K562 (cell line): ENCODE data around the gene TARBP2. TPM values are rescaled to one million over a fixed set of nuclear protein-coding genes. Genes with fewer than 3 reads are reported as not detected.

Experiments used
- ASH1L ChIP-seq: fragments of 450-650 bp; IDR thresholded peaks from 2 replicates; pipeline ENCODE4 v1.6.1; 2018; ENCODE audit warnings: borderline replicate concordance, mild to moderate bottlenecking, low read depth; ENCODE audit not compliant: partially characterized antibody
- ATF6 ChIP-seq: sonication (generic); formaldehyde crosslinking; IDR thresholded peaks from 2 replicates; pipeline ENCODE4 v1.4.0; 2020; ENCODE audit warnings: mild to moderate bottlenecking, missing genetic modification reagents
- BRD9 ChIP-seq: fragments of 450-650 bp; IDR thresholded peaks from 2 replicates; pipeline ENCODE4 v1.6.1; 2018; ENCODE audit warnings: low read depth; ENCODE audit not compliant: partially characterized antibody
- ESRRA ChIP-seq: fragments of 450-650 bp; IDR thresholded peaks from 2 replicates; pipeline ENCODE4 v1.6.1; 2014; ENCODE audit warnings: low read depth, mild to moderate bottlenecking, moderate library complexity, borderline replicate concordance
- FOXM1 ChIP-seq, 2 experiments: fragments of 450-650 bp in 1 of 2; sonication (generic) in 1 of 2; formaldehyde crosslinking in 1 of 2; IDR thresholded peaks; 2 replicates each; pipeline versions ENCODE4 v1.6.1 to v1.9.0; 2017 to 2022; ENCODE audit warnings: low read depth in 2 of 2, mild to moderate bottlenecking in 2 of 2, missing genetic modification reagents in 1 of 2, moderate library complexity in 1 of 2
- HCFC1 ChIP-seq: IDR thresholded peaks from 2 replicates; pipeline ENCODE4 v1.6.1; 2012; ENCODE audit warnings: low read depth, low read length, improper control_type of control experiment
- HIVEP1 ChIP-seq: fragments of 250-450 bp; sonication (Bioruptor Pico); IDR thresholded peaks from 2 replicates; pipeline ENCODE4 v1.4.0; 2020; ENCODE audit warnings: mild to moderate bottlenecking
- KLF13 ChIP-seq: fragments of 450-650 bp; IDR thresholded peaks from 2 replicates; pipeline ENCODE4 v1.6.1; 2016; ENCODE audit warnings: missing genetic modification characterization, low read depth, mild to moderate bottlenecking, missing compliant biosample characterization, moderate library complexity, borderline replicate concordance
- MAZ ChIP-seq, 2 experiments: fragments of 450-650 bp in 1 of 2; sonication (generic) in 1 of 2; formaldehyde crosslinking; IDR thresholded peaks in 1 of 2; conservative IDR thresholded peaks in 1 of 2; 2 replicates each; pipeline versions ENCODE4 v1.4.0 to v1.5.0; 2020; ENCODE audit warnings: mild to moderate bottlenecking in 1 of 2, missing genetic modification reagents in 1 of 2
- POLR2G ChIP-seq: fragments of 200-400 bp; formaldehyde crosslinking; IDR thresholded peaks from 2 replicates; pipeline ENCODE4 v1.6.1; 2017; ENCODE audit warnings: low read depth, mild to moderate bottlenecking, antibody characterized with exemption, low read length, moderate library complexity
- RBFOX2 ChIP-seq: fragments of 200-400 bp; formaldehyde crosslinking; IDR thresholded peaks from 2 replicates; pipeline ENCODE4 v1.6.1; 2017; ENCODE audit warnings: low read depth, mild to moderate bottlenecking, low read length, moderate library complexity
- SFPQ ChIP-seq: fragments of 200-400 bp; formaldehyde crosslinking; IDR thresholded peaks from 2 replicates; pipeline ENCODE4 v1.6.1; 2017; ENCODE audit warnings: mild to moderate bottlenecking, low read depth, low read length, moderate library complexity
- SNIP1 ChIP-seq: fragments of 450-650 bp; IDR thresholded peaks from 2 replicates; pipeline ENCODE4 v1.7.1; 2017; ENCODE audit warnings: low read depth, mild to moderate bottlenecking
- SUPT5H ChIP-seq: fragments of 450-650 bp; IDR thresholded peaks from 2 replicates; pipeline ENCODE4 v1.6.1; 2016
- TEAD1 ChIP-seq, 2 experiments: fragments of 450-650 bp in 1 of 2; sonication (generic) in 1 of 2; formaldehyde crosslinking; IDR thresholded peaks; 2 replicates each; pipeline versions ENCODE4 v1.4.0 to v1.8.0; 2020 to 2022; ENCODE audit warnings: mild to moderate bottlenecking in 2 of 2, missing genetic modification reagents in 1 of 2
- THRAP3 ChIP-seq: fragments of 450-650 bp; IDR thresholded peaks from 2 replicates; pipeline ENCODE4 v1.6.1; 2016; ENCODE audit warnings: mild to moderate bottlenecking, inconsistent platforms, borderline replicate concordance
- THRB ChIP-seq: fragments of 450-650 bp; formaldehyde crosslinking; conservative IDR thresholded peaks from 2 replicates; pipeline ENCODE4 v1.4.0; 2022; ENCODE audit warnings: mild to moderate bottlenecking, missing genetic modification characterization
- TSC22D4 ChIP-seq: fragments of 450-650 bp; IDR thresholded peaks from 2 replicates; pipeline ENCODE4 v1.6.1; 2016; ENCODE audit warnings: missing genetic modification characterization, missing biosample characterization, control low read depth
- ZFP1 ChIP-seq: fragments of 450-650 bp; formaldehyde crosslinking; IDR thresholded peaks from 2 replicates; pipeline ENCODE4 v1.4.0; 2020; ENCODE audit warnings: mild to moderate bottlenecking, mixed read lengths
- ZFX ChIP-seq: sonication (generic); formaldehyde crosslinking; IDR thresholded peaks from 2 replicates; pipeline ENCODE4 v1.8.0; 2022; ENCODE audit warnings: mild to moderate bottlenecking, missing genetic modification reagents, moderate library complexity
- ZNF431 ChIP-seq: sonication (generic); formaldehyde crosslinking; IDR thresholded peaks from 2 replicates; pipeline ENCODE4 v1.8.0; 2022; ENCODE audit warnings: mild to moderate bottlenecking, missing genetic modification reagents
- polyA plus RNA-seq, 8 experiments: library from polyadenylated mRNA; depleted of rRNA in 4 of 8; stranded (reverse) in 5 of 8; unstranded in 3 of 8; fragments of >200 nt; fragmentation: Nextera tagmentation in 2 of 8; fragmentation: Illumina TruSeq in 1 of 8; extraction: Ambion mirVana in 2 of 8; extraction: Trizol in 1 of 8; gene quantifications; 2 replicates each; pipeline versions ENCODE4 v1.2.1 to v1.2.3, GENCODE V29; 2011 to 2014; ENCODE audit warnings: inconsistent platforms in 1 of 8, missing spikeins in 1 of 8
- total RNA-seq, 7 experiments: library from RNA; depleted of rRNA in 6 of 7; stranded (reverse); fragments of >200 nt in 6 of 7; fragmentation: Illumina TruSeq in 2 of 7; extraction: Trizol in 2 of 7; gene quantifications; 2 replicates each; pipeline versions ENCODE4 v1.2.1 to v1.2.3, GENCODE V29; 2011 to 2021; ENCODE audit warnings: low replicate concordance in 1 of 7

The TARBP2 gene
- total and polyA plus RNA-seq, 9 of the 15 experiments (the other 6 are each of a cell fraction or from before 2014, with no cell fraction given) = 5.6 to 69.0 (median 44.6) TPM

GRCh38 chr12:53452159-53453077 is 48.7 kb upstream of the TARBP2 start (continued):
- peak; percentile 91; the same call in 1 of the 2 replicates for TF ChIP-seq ATF6 (CRISPR knock-in tag)
- no peak for TF ChIP-seq ZFP1 (CRISPR knock-in tag)
- TF ChIP-seq ZNF431 (CRISPR knock-in tag) = peak; percentile 73; the same call in 1 of the 2 replicates
- peak; percentile 100 for TF ChIP-seq ZFX (CRISPR knock-in tag)
- peak; percentile 99 for TF ChIP-seq RBFOX2
- no peak for TF ChIP-seq SFPQ
- no peak for TF ChIP-seq THRB (CRISPR knock-in tag)
- 0 out of 2 replicates have a peak, but pooled peaks have one; percentile 40 for TF ChIP-seq KLF13 (tag)
- TF ChIP-seq HCFC1 = peak; percentile 58; the same call in 1 of the 2 replicates
- TF ChIP-seq SUPT5H = peak; percentile 64
- TF ChIP-seq POLR2G = peak; percentile 98
- TF ChIP-seq HIVEP1 (CRISPR knock-in tag) = 0 out of 2 replicates have a peak, but pooled peaks have one; percentile 14
- no peak for TF ChIP-seq TSC22D4 (tag)
- TF ChIP-seq TEAD1 (CRISPR knock-in tag; IDR thresholded peaks at IDR 0.05) = no peak; a peak in 1 of 4 replicates
- TF ChIP-seq ESRRA = peak; percentile 10; the same call in 1 of the 2 replicates
- no peak for TF ChIP-seq SNIP1
- TF ChIP-seq FOXM1 (IDR thresholded peaks at IDR 0.05; ENCODE audit: low read depth) = peak; percentile 55; the same call in 1 of the 2 replicates
- peak; percentile 91; the same call in 1 of the 2 replicates for TF ChIP-seq FOXM1 (CRISPR knock-in tag; IDR thresholded peaks at IDR 0.05; ENCODE audit: low read depth)
- peak; percentile 84 to 91 for TF ChIP-seq MAZ (CRISPR knock-in tag; conservative IDR thresholded peaks at IDR 0.05 in 1 of 2, IDR thresholded peaks at IDR 0.05 in 1 of 2)
- peak; percentile 84 for TF ChIP-seq BRD9
- TF ChIP-seq ASH1L = no peak
- TF ChIP-seq THRAP3 = no peak
